Measurements from ENCODE around the gene BASP1.
"Not testable (repeated sequence)": the region's sequence is repeated elsewhere in the genome, so short reads cannot be mapped to it uniquely, and the experiment has no call there.

BASP1 gene

DNA sequence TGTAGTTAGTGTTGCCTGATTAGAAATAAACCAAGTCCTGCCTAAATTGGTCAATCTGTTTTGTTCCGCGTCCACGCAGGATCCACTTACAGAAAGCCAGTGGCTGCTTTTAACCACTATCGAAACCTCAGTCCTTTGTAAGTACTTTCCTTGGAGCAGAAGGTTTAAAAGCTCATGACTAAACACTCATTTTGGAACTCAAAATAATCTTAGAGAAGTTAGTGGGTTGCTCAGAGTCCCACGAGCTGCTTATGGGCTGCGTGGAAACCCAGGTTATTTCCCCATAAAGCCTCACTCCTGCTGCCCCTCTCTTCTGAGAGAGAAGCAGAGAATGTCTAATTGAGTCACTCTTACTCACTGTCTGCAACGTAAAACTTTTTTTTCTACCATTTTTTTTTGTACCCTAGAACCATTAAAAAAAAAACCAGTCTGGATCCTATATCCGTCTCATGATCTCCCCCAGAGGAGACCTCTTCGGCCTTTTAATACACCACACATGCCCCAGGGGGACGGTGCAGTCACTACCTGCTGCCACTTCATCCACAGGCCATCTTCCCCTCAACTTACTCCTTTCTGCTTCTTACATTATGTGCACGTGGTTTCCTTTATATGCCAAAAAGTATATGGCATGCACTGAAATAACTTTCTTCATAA lies 7.6 kb downstream of the BASP1 start:
- no peak for DNase-seq

DNA sequence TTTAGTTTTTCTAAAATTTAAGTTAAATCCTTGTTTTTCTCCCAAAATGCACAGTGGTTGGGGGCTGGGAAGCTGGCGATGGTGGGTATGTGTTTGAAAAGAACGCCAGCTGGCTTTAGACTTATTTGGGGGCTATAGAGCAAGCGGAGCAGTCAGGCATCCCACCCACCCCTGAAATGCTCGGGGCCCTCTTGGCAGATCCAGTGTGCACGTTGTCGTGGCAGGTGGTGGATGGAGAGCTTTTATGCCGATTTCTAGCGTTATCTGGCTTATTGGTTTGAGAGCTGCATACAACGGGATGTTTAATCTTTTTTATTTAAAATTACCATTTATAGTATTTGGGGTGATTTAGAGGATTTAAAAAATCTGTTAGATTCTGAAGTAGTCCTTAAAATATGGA lies 8.1 kb downstream of the BASP1 start:
- no peak for DNase-seq

DNA sequence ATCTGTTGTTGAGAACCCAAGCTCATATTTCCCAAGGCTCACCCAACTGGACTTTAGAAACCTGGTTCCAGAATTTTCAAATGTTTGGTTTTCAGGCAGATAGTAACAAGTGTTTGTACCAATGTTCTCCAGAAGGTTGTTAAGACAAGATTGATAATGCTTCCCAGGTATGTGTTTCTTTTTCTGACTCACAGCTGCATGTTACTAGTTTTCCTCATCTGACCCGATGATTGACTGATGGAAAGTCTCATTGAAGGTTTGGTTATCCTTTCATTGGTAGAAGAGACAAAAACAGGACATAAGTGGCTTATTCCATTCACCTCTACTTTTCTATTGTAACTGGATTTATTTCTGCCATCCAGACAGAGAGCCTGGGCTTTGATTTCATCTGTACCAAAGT lies 10.4 kb downstream of the BASP1 start:
- DNase-seq = no peak

DNA sequence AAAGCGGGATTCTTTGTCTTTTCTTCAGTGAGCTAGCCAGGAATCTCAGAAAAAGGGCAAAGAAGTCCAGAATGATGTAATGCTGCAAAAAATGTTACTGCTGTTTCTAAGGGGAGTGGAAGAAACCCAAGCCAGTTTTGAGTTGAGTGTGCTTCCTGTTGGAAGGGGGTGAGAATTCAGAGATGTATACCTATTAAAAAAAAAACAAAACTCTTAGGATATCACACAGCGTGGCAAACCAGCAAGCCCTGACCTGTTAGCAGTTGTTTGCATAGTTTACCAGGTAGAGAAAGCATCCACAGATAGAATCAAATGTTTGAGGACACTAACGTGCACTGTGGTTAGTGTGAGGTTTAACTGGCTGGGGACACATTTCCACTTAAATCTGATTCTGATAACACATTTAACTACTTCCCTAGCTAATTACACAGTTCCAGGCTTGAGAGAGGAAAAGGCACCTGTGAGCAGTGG lies 11.4 kb downstream of the BASP1 start:
- no peak for DNase-seq

DNA sequence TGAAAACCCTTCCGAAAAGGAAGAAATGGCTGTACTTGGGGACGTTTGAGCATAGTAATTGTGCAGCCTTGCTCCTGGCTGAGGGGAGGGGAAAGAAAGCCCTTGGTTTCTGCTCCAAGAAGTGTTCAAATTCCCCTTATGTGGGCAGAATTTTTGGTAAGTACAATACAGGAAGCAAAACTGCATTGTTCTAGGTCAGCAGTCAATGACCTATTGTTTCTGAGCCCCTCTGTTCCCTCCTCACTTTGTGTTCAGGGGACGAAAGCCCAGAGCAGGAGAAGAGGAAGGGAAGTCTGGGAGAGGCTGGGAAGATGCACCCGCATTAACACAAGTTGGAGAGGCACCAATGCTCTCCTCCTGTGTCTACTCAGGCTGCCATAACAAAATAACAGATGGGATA lies 11.9 kb downstream of the BASP1 start:
- no peak for DNase-seq

DNA sequence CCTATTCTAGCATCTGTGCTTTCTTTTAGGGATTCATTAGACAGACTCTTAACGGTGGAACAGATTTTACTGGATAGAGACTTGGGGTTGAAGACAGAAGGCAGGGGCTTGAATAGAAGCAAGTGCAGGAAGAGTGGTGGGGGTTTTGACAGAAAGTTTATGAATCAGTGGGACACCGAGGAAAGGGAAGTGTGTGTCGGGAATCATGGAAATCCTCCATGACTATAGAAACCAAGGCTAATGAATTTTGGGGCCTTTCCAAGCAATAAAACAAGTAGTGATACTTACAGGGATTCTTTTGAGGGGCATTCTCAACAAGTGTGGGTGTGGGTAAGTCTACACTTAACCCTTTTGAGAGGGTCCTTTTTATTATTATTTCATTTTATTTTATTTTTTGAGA lies 12.8 kb downstream of the BASP1 start:
- DNase-seq = no peak

DNA sequence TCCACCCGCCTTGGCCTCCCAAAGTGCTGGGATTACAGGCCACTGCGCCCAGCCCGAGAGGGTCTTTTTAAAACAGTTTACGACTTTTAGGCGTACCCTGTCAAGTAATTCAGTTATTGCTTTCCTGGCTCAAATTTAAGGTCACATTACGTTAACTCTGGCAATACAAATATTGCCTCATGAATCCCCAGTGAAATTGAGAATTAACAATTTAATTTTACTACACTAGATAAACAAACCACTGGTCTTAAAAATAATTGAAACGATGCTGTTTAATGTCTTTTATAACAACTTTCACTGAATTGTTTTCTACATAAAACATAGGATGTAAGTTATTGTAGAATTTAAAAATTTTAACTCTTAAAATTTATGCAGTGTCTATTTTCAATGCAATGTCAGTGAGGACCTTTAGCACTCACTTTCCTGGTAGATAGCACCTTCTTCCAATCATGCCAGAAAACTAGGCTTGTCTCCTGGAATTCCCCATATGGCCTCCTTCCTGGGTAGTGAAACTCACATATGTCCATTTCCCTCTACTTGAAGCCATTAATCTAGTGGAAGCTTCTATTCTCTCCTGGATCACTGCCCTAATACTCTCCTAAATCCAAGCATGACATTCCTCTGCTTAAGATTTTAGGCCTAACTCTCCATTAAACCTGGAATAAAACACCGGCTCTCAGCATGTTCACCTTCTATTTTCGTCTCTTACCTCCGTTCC lies 13.5 kb downstream of the BASP1 start:
- no peak for DNase-seq

DNA sequence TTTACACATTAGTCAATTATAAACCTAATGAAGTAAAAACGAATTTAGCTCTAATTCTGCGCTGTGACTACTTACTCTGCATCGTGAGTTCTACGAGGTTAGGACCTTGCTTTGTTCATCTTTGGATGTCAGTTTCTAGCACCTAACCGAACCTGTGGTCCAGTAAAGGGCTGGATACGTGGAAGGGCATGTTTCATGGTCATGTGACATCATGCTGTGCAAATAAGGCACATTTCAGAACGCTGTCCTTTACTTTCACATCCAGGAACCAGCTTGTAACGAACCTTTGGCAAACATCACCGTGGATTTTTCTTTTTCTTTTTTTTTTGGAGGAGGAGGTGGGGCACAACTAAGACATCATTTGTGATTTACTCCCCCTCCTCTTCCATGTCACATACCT lies 15.0 kb downstream of the BASP1 start:
- no peak for DNase-seq

DNA sequence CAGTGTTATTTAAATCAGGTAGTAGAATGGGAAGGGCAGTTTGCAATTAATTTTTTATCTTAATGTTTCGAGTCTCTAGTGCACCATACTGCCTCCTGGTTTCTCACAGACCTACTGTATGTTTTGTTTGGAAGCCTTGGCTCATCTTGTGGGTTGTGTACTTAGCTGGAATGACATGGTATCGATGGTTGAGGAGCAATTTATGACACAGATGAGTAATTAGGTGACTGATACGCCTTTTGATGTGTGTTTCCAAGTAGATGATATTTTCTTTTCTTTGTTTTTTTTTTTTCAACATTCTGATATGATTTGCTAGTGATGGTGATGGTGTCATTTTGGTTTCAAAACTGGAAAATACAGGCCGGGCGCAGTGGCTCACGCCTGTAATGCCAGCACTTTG lies 16.1 kb downstream of the BASP1 start:
- DNase-seq = no peak

DNA sequence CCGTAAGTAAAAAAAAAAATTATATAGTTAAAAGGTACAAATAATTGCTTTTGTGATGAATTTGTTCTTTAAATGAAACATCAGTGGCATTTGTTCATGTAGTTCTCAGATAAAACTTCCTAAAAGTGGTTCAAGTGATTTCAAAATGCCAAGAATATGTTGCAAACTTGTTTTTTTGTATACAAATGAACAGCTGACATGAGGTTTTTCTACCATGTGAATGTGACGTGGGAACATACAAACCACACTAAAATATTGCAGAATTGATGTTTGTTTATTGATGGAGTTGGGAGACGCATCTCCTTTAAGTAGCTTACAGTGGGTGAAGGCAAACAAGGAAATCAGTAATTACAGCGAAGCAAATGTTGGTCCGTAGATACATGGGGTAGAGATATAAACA lies 16.9 kb downstream of the BASP1 start:
- DNase-seq = no peak

DNA sequence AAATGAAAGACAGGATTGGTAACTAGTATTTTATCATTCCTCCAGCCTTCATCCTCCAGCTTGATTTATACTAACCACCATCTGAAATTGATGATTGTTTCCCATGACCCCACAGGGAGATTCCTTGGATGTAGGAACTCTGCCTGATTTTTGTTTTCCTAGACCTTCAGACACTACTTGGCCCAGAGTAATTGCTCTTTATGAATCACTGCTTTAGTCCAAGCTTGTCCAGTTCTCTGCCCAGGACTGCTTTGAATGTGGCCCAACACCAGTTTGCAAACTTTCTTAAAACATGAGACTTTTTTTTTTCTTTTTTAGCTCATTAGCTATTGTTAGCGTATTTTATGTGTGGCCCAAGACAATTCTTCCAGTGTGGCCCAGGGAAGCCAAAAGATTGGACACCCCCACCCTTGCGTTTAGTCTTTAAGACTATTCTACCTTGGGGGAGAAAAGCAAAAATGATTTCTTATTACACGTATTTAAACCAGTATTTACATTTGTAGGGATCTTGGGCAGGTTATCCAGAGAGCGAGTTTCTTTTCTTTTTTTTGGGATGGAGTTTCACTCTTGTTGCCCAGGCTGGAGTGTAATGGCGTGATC lies 18.4 kb downstream of the BASP1 start:
- no peak for DNase-seq

DNA sequence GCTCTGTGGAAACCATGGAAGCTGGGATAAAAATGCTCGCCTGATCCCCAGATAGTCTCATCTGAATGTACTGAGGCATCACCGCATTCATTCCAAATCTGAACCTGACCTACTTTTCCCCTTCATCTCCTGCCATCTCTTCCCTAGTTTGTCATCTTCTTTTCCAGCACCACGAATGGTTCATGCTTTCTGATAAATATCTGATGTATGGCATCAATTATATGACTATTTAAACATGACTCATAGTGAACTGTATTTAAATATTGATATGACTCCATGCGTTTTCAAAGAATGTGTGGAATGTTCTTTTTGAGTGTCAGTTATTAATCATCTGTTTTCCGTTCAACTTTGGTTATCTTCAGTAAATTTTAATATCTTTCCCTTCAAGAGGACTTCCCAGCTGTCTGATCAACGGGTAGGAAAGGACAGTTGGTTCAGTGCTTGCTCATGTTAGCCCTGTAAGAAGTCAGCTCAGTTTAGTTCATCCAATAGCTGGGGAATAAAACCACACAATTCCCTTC lies 21.1 kb downstream of the BASP1 start:
- no peak for DNase-seq

DNA sequence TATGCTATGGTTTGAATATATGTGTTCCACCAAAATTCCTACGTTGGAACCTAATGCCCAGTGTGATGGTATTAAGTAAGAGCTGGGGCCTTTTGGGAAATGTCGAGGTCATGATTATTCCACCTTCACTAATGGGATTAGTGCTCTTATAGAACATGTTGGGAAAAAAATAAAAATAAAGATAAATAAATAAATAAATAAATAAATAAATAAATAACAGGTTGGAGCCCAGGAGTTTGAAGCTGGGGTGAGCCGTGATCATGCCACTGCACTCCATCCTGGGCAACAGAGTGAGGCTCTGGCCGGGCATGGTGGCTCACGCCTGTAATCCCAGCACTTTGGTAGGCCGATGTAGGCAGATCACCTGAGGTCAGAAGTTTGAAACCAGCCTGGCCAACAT lies 22.5 kb downstream of the BASP1 start:
- no peak for DNase-seq

DNA sequence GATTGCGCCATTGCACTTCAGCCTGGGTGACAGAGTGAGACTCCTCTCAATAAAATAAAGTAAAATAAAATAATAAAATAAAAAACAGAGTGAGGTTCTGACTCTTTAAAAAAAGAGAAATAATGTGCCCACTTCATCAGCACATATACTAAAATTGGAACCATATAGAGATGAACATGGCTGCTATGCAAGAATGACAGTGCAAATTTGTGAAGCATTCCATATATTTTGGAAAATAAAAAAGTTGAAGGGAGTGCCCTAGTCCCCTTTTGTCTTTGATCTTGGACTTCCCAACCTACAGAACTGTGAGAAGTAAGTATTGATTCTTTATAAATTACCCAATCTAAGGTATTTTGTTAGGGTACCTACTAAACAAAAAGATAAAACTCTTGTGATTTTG lies 23.1 kb downstream of the BASP1 start:
- no peak for DNase-seq

DNA sequence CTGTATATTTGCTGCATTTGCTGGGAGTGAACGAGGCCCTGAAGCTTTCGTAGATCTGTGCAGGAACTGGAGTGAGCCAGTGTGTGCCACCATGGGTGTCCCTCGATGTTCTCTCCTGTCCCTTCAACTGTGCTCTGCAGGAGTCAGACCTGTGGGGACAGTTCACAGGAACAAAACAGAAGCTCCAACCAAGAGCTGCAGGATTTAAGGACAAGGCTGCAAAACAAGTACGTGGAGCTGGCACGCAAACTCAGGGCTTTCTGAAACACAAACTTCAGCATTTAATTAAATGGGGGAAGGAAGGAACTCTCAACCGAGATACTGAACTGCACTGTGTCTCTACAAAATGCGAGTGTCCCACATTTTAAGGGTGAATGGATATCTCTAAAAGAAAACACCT lies 24.2 kb downstream of the BASP1 start:
- no peak for DNase-seq

DNA sequence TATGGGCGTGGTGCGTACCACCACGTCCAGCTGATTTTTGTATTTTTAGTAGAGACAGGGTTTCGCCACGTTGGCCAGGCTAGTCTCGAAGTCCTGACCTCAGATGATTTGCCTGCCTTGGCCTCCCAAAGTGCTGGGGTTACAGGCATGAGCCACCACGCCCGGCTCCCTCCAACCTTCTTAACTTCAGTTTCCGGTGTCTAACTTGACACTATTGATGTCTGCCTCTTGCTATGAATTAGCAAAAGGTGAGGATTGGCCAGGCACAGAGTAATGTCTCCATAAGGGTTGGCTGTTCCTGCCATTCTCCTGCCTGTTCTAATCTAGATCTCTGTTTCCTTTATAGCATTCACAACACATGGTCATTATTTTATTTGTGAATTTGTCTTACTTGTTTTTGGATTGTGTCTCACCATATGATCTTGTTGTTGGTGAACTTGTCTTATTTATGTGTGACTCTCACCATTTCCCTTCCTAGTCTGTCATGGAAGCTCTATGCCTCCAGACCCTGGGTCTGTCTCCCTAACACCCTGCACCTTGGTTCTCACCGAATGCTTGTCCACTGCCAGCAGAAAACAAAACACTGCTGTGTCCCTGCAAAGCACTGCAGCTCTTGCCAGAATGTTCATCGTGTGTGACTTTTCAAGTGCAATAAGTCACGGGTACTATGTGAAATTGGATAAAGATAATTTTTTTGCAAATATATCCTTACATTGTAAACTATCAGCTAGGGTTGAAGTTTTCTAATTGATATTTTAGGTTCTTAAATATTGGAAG lies 26.0 kb downstream of the BASP1 start:
- no peak for DNase-seq

DNA sequence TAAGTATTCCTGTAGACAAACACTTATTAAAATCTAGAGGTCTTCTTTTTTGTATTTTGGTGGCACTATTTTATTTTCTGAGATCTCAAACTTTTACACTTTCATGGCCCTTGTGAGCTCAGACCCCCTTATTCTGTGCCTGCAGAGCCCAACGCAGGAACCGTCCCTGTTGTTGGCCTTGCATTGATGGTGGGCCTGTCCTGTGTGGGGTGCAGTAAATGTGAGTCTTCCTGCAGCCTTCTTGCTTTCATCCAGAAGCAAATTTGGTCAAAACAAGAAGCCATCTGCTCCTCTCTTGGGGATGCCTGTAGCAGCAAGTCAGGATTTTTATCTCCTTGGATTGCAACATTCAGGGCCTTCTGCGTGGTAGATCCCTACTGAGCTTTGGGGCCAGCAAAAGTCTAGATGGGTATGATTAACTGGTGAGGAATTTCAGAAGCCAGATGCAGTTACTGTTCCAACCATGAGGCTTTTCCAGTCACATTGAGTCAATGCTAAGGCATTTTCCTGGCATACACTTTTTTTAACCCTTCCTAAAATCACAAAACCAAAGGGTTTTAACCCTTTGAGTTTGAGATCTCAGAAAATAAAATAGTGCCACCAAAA lies 31.7 kb downstream of the BASP1 start:
- no peak for DNase-seq

DNA sequence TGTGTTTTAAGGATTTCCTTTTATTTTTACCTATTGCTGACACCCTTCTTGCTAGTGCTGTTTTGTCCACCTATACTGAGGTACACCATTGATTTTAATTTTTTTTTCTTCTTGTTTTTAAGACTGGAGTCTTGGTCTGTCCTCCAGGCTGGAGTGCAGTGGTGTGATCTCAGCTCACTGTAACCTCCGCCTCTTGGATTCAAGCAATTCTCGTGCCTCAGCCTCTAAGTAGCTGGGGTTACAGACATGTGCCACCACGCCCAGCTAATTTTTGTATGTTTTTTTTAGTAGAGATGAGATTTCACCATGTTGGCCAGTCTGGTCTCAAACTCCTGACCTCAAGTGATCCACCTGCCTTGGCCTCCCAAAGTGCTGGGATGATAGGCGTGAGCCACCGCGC lies 32.4 kb downstream of the BASP1 start:
- DNase-seq = not testable (repeated sequence)

DNA sequence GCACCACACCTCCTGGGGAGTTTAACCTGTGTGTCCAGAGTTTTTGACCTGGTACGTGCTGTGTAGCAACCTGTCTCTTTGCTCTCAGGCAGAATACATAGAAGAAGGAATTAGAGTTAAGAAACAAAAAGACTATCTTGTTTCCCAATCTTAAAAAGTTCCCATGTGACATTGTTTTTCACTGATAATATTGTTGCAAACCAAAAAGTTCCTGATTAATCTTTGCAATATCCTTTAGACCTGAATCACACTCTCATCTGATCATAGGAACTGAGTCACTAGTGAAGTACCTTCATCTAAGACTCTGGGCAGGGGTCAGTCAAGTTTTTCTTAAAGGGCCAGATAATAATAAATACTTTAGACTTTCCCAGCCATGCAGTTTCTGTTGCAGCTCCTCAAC lies 35.1 kb downstream of the BASP1 start:
- no peak for DNase-seq

DNA sequence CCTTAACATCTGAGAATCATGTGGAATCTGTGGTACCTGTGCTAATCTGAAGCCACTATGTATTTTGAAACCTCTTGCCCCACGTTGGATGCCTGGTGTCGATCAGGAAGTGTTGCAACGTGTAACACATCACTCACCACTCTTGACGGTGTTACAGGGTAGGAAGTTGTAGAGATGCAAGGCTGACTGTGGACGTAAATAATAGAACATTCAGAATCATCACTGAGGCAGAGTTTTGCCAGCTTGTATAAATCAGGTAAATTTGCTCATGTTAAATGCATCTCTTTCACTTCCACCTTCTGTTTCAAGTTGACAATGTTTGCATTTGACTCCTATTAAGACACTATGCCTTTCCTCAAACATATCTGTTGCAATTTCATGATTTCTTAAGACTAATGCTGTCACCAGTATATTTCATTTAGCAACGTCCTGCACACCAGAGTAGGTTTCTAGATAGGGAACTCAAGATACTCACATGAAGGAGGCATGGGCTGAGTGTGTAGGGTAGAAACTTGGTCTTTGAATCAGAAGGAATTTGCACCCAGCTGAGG lies 38.1 kb downstream of the BASP1 start:
- no peak for DNase-seq

DNA sequence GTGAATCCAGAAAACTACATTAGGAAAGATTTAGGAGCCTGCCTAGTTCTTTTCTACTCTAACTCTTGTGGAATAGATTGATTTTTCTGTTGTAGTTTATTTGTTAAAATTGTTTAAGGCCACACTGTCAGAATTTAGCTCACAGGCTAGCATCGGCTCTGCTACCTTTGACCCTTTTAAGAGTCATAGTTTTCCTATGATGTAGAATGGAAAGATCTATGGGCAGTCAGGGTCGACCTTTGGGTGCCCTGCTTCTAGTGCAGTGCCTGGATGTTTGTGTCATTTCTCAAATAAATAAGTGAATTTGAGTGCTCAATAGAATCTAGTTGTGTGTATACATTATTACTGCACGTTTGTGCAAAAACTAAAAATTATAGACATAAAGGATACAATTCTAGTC lies 38.7 kb downstream of the BASP1 start:
- DNase-seq = no peak

DNA sequence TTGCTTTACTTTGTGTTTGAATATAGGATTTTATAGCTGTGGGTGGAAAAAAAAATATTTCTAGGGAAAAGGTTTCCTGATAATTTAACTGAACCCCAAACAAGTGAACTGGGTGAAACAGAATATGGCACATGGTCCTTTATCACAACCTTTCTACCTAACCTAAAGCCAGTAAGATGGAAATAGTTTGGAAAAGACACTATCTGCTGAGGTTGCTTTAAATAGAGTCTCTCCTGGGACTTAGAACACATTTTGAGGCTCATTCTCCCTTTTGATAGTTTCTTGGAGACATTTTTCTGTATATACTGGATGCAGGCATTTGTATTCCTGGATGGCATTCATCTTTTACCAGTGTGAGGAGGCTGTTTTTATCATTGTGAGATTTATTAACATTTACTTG lies 39.4 kb downstream of the BASP1 start:
- no peak for DNase-seq
